OCI-LY7 (cell line): Measurements from ENCODE around the gene PIGL.

Experiments
- EZH2phosphoT487 ChIP-seq: fragments of 200-600 bp; sonication (generic); IDR thresholded peaks from 2 replicates; pipeline ENCODE4 v1.6.1; 2018; ENCODE audit warnings: low read depth, borderline replicate concordance, mild to moderate bottlenecking, mixed run types, antibody characterized with exemption, low read length, moderate library complexity, mixed read lengths
- TF ChIP-seq, protein P1 (sequence below): fragments of 200-600 bp; sonication (generic); conservative IDR thresholded peaks from 2 replicates; pipeline ENCODE4 v1.5.1; 2014; ENCODE audit warnings: mild to moderate bottlenecking, antibody characterized with exemption, low read length, moderate library complexity, mixed read lengths

DNA sequence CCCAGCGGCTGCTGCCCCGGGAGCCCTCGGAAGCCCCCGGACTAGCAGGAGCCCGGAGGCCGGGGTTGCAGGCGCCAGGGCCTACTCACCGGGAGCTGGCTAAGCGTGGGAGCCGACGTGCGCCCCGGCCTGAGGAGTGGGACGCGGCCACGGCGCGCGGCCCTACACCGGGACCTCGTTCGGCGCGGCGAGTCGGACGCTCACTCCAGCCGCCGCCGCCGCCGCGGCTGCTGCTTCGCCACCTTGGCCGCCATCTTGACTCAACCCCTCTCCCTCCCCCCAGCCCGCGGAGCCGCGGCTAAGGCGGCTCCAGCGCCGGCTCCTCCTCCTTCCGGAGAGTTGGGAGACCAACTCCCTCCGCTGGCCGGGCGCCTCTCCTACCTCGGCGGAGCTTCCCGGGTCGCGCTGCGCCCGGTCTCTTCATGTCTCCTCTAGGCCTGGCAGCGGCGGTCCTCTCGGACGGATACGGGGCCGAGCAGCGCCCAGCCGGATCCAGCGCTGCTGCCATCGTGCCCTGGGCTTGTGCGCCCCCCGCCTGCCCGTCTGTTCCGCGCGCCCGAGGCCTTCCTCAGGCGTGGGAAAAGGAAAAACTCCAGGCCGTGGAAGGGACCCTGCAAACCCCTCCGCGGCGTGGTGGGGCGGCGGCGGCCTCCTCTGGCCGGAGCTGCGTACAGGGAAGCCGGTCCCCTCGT is 1.6 kb upstream of the PIGL start, which contains the start of gene NCOR1:
- TF ChIP-seq, protein P1, sequence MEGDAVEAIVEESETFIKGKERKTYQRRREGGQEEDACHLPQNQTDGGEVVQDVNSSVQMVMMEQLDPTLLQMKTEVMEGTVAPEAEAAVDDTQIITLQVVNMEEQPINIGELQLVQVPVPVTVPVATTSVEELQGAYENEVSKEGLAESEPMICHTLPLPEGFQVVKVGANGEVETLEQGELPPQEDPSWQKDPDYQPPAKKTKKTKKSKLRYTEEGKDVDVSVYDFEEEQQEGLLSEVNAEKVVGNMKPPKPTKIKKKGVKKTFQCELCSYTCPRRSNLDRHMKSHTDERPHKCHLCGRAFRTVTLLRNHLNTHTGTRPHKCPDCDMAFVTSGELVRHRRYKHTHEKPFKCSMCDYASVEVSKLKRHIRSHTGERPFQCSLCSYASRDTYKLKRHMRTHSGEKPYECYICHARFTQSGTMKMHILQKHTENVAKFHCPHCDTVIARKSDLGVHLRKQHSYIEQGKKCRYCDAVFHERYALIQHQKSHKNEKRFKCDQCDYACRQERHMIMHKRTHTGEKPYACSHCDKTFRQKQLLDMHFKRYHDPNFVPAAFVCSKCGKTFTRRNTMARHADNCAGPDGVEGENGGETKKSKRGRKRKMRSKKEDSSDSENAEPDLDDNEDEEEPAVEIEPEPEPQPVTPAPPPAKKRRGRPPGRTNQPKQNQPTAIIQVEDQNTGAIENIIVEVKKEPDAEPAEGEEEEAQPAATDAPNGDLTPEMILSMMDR, result peak; percentile 50
- no peak for TF ChIP-seq EZH2phosphoT487
